ENCODE data around the gene WFDC12.
"Not testable (repeated sequence)": the region's sequence is repeated elsewhere in the genome, so short reads cannot be mapped to it uniquely, and the experiment has no call there.

WFDC12 gene

DNA sequence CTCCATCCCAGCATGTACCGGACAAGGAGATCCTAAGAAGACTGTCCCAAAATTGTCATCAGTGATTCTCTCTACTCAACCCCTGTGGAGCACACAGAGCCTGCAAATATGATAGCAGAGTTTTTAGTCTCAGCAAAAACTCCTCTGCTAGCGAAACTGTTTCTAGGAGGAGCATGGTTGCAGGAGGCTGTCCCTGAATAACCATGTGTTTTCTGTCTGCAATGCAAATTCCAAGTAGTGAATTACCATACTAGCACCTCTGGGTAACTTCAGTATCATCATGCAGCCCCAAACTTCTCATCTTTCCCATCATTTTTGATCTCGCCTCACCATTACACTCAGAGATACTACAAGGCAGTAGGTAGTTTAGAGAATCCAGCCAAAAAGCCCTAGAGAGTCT lies 24.8 kb upstream of the WFDC12 start:
- Histone ChIP-seq H3K27ac (no peak overlapping the region), H3K36me3 (no peaks in the 10 kb centered on the region), H3K4me3 (ENCODE audit: low read depth in 1 of 2, low read length in 1 of 2) (no peak overlapping the region), H3K9me3 (no peaks in the 10 kb centered on the region), H3K27me3 (peaks cover 67% of the 10 kb centered on the region), H3K4me1 (ENCODE audit: control insufficient read depth in 1 of 2, insufficient read depth in 1 of 2, low read depth in 1 of 2, low read length in 1 of 2) (peaks cover 9% of the 10 kb centered on the region in 2 experiments)
- TF ChIP-seq, protein P1, sequence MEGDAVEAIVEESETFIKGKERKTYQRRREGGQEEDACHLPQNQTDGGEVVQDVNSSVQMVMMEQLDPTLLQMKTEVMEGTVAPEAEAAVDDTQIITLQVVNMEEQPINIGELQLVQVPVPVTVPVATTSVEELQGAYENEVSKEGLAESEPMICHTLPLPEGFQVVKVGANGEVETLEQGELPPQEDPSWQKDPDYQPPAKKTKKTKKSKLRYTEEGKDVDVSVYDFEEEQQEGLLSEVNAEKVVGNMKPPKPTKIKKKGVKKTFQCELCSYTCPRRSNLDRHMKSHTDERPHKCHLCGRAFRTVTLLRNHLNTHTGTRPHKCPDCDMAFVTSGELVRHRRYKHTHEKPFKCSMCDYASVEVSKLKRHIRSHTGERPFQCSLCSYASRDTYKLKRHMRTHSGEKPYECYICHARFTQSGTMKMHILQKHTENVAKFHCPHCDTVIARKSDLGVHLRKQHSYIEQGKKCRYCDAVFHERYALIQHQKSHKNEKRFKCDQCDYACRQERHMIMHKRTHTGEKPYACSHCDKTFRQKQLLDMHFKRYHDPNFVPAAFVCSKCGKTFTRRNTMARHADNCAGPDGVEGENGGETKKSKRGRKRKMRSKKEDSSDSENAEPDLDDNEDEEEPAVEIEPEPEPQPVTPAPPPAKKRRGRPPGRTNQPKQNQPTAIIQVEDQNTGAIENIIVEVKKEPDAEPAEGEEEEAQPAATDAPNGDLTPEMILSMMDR (IDR thresholded peaks at IDR 0.05) = no peak

DNA sequence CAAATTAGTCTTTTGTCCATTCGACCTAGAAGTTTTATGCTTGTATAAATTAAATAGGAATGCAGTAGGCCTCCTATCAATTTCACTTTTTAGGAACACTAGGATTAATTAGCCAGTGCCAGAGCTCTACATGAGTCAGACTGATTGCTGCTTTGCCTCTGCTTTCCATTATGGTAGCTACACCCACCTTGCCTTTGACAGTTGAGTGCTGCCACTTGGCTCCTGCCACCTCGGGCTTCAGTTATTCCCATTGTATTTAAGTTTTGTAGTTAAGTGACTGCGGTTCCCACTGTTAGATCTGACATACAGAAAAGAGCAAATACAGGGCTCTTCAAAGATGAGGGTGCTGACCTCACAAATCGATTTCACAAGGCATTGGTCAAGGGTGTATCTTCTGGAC lies 16.6 kb upstream of the WFDC12 start:
- H3K4me3 ChIP-seq (ENCODE audit: low read depth in 1 of 2, low read length in 1 of 2) = no peak overlapping the region
- TF ChIP-seq, protein P1 (IDR thresholded peaks at IDR 0.05) = no peak
- H3K9me3 ChIP-seq = no peaks in the 10 kb centered on the region
- no peaks in the 10 kb centered on the region for H3K36me3 ChIP-seq
- H3K4me1 ChIP-seq (ENCODE audit: control insufficient read depth in 1 of 2, insufficient read depth in 1 of 2, low read depth in 1 of 2, low read length in 1 of 2) = peaks cover 6 to 11% of the 10 kb centered on the region in 2 experiments
- no peak overlapping the region for H3K27ac ChIP-seq
- peaks cover 20% of the 10 kb centered on the region for H3K27me3 ChIP-seq

DNA sequence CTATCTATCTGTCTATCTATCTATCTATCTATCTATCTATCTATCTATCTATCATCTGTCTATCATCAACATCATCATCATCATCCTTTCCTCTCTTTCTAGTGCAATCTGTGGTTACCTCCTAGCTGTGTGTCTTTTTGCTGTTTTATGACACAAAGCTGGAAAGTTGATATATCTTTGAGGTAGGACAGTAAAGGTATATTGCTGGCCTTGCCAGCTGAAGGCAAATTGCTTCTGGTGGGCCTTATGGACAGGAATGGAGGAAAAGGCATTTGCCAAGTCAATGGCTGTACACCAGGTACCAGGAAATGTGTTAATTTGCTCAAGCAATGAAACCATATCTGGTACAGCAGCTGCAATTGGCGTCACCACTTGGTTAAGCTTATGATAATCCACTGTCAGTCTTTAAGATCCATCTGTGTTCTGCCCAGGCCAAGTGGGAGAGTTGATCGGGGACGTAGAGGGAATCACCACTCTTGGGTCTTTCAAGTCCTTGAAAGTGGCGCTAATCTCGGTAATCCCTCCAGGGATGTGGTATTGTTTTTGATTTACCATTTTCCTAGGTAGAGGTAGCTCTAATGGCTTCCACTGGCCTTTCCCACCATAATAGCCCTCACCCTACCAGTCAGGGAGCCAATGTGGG lies 15.6 kb upstream of the WFDC12 start:
- H3K27ac ChIP-seq; H3K4me3 ChIP-seq (ENCODE audit: low read depth in 1 of 2, low read length in 1 of 2); H3K9me3 ChIP-seq; H3K36me3 ChIP-seq: not testable (repeated sequence)
- H3K4me1 ChIP-seq (ENCODE audit: control insufficient read depth in 1 of 2, insufficient read depth in 1 of 2, low read depth in 1 of 2, low read length in 1 of 2) = peaks cover 6 to 11% of the 10 kb centered on the region in 2 experiments
- peaks cover 17% of the 10 kb centered on the region for H3K27me3 ChIP-seq

DNA sequence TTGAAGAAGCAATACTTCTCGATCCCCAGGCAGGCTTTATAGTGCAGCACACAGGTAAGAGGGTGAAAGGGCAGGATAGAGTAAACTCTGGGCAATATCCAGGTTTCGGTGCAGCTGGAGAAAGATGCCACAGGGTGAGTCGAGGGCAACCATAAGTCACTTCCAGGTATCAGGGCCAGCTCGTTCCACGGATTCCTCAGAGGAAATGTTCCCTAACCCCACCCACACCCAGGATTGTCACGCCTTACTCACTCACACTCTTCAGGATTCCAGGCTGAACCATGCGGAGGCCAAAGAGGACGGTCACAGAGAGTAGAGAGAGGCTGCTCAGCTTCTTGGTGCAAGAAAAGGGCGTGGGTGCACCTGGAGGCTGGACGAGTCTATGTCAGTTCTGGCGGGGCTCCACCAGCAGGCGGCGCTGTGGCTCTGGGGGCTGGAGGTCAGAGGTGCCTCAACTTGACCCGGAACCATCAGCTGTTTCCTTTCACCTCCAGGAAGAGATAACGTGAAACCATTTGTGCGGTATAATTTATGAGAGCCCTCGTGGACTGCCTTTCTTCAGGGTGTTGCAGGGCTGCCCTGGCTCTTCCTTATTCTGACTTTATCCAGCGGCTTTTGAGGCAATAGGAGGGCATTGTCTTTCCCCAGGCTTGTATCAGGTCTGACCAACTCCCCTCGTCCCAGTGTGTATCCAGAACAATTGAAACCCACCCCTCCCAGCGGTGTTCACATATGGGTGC lies 14.5 kb upstream of the WFDC12 start:
- Histone ChIP-seq H3K27ac (peak overlapping the region; percentile 41), H3K9me3 (no peaks in the 10 kb centered on the region), H3K27me3 (peaks cover 15% of the 10 kb centered on the region), H3K36me3 (no peaks in the 10 kb centered on the region), H3K4me1 (ENCODE audit: control insufficient read depth in 1 of 2, insufficient read depth in 1 of 2, low read depth in 1 of 2, low read length in 1 of 2) (peaks cover 6 to 11% of the 10 kb centered on the region in 2 experiments), H3K4me3 (ENCODE audit: low read depth in 1 of 2, low read length in 1 of 2) (peak overlapping the region in 1 of 2 experiments; percentile 13)
- TF ChIP-seq, protein P1 (IDR thresholded peaks at IDR 0.05) = peak; percentile 92

DNA sequence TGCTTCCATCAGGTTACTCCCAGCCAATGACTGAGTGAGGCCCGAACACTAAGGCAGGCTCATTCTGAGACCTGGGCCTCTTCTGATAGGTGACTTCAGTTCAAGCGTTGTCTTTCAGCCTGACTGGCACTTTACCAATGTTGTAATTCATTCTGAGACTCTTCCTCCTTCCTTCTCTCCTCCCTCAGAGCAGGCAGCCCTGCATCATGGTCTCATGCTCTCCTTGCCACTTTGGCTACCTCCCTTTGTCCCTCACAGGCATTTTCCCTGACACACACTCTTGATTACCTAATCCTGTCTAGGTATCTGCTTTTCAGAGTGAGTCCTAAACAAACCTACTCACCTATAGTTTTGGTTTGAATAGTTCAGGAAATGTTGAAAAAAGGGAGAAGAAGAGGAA lies 12.6 kb upstream of the WFDC12 start:
- Histone ChIP-seq H3K9me3 (no peaks in the 10 kb centered on the region), H3K4me1 (ENCODE audit: control insufficient read depth in 1 of 2, insufficient read depth in 1 of 2, low read depth in 1 of 2, low read length in 1 of 2) (peaks cover 6 to 11% of the 10 kb centered on the region in 2 experiments), H3K27ac (no peak overlapping the region), H3K27me3 (peaks cover 33% of the 10 kb centered on the region), H3K4me3 (ENCODE audit: low read depth in 1 of 2, low read length in 1 of 2) (no peak overlapping the region), H3K36me3 (no peaks in the 10 kb centered on the region)
- TF ChIP-seq, protein P1 (IDR thresholded peaks at IDR 0.05) = no peak

DNA sequence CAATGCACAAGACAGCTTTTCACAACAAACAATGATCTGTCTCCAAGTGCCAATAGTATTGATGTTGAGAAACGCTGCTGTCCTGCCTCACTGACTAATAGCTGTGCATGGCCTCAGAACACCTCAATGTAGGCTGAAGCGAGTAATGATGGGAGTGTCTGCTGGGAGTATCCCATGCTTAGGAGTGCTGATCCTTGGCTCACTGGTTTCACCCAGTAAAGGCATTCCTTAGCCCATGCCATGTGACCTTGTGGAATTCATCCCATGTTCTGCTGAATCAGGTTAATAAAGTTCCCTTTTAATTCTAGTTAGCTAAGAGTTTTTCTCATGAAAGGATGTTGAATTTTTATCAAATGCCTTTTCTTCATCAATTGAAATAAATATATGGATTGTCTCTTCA lies 3.8 kb upstream of the WFDC12 start:
- H3K27ac ChIP-seq = no peak overlapping the region

More for the DNA sequence above, 3.8 kb upstream of the WFDC12 start:
- H3K36me3 ChIP-seq = no peaks in the 10 kb centered on the region
- no peaks in the 10 kb centered on the region for H3K9me3 ChIP-seq
- H3K4me1 ChIP-seq (ENCODE audit: control insufficient read depth in 1 of 2, insufficient read depth in 1 of 2, low read depth in 1 of 2, low read length in 1 of 2) = no peaks in the 10 kb centered on the region
- TF ChIP-seq, protein P1 (IDR thresholded peaks at IDR 0.05) = no peak
- H3K27me3 ChIP-seq = peaks cover 97% of the 10 kb centered on the region
- no peak overlapping the region for H3K4me3 ChIP-seq (ENCODE audit: low read depth in 1 of 2, low read length in 1 of 2)

Measured in neutrophil (primary cell).